Natural killer cell treated with Interleukin-12 subunit alpha and Interleukin-12 subunit beta and Interleukin-15 and Interleukin-18, amount 100 ng/mL, for 72 hours (primary cell): ENCODE results near the gene PNKD. TPM values are rescaled to one million over a fixed set of nuclear protein-coding genes. Genes with fewer than 3 reads are reported as not detected.

Source experiments
- ATAC-seq, 2 donors: fragments of 150-1000 bp; cut with Tn5 transposase in 1 of 2; sonication (Bioruptor Pico), chemical (Tn5 transposase) in 1 of 2; 2 replicates each; pipeline ENCODE4 v1.10.0; 2021
- DNase-seq: peaks from one replicate; pipeline ENCODE4 v3.0.0; 2022; ENCODE audit warnings: low spot score
- H3K27ac Mint-ChIP-seq, 2 donors: 1 replicate in 1 of 2; 2 replicates in 1 of 2; pipeline ENCODE4 v1.8.0; 2022; ENCODE audit warnings: mixed read lengths in 2 of 2, mild to moderate bottlenecking in 1 of 2, moderate library complexity in 1 of 2
- H3K27me3 Mint-ChIP-seq, 2 donors: 1 replicate in 1 of 2; 2 replicates in 1 of 2; pipeline ENCODE4 v1.8.0; 2022; ENCODE audit warnings: mixed read lengths in 2 of 2
- H3K36me3 Mint-ChIP-seq: one replicate; pipeline ENCODE4 v1.8.0; 2022; ENCODE audit warnings: mixed read lengths
- H3K4me1 Mint-ChIP-seq, 2 donors: 1 replicate in 1 of 2; 2 replicates in 1 of 2; pipeline ENCODE4 v1.8.0; 2022; ENCODE audit warnings: low read depth in 2 of 2, mixed read lengths in 2 of 2, mild to moderate bottlenecking in 1 of 2
- H3K4me3 Mint-ChIP-seq: one replicate; pipeline ENCODE4 v1.8.0; 2022; ENCODE audit warnings: mixed read lengths
- H3K9me3 Mint-ChIP-seq: 2 replicates; pipeline ENCODE4 v1.8.0; 2022; ENCODE audit warnings: mixed read lengths
- total RNA-seq, 2 donors: library from RNA; stranded (reverse); gene quantifications; one replicate each; pipeline ENCODE4 v1.2.3, GENCODE V29; 2022

Gene PNKD
- total RNA-seq, 2 donors from 2014 or later = 20.6 to 22.0 TPM

DNA sequence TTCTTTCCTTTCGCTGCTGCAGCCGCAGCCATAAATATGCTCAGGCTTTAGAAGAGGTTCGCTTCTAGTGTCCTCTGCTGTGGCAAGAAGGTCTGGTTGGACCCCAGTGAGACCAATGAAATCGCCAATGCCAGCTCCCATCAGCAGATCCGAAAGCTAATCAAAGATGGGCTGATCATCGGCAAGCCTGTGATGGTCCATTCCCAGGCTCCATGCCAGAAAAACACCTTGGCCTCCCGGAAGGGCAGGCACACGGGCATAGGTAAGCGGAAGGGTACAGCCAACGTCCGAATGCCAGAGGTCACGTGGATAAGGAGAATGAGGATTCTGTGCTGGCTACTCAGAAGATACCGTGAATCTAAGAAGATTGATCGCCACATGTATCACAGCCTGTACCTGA, 83.7 kb downstream of the PNKD start:
- H3K9me3 Mint-ChIP-seq = peaks cover 4% of the 10 kb centered on the region
- H3K36me3 Mint-ChIP-seq = peaks cover 7% of the 10 kb centered on the region
- H3K4me1 Mint-ChIP-seq = no peaks in the 10 kb centered on the region
- DNase-seq (no peak), ATAC-seq (no peak)
- H3K4me3 Mint-ChIP-seq = no peak overlapping the region
- peaks cover 0 to 2% of the 10 kb centered on the region in 2 donors for H3K27me3 Mint-ChIP-seq
- H3K27ac Mint-ChIP-seq = no peak overlapping the region

DNA sequence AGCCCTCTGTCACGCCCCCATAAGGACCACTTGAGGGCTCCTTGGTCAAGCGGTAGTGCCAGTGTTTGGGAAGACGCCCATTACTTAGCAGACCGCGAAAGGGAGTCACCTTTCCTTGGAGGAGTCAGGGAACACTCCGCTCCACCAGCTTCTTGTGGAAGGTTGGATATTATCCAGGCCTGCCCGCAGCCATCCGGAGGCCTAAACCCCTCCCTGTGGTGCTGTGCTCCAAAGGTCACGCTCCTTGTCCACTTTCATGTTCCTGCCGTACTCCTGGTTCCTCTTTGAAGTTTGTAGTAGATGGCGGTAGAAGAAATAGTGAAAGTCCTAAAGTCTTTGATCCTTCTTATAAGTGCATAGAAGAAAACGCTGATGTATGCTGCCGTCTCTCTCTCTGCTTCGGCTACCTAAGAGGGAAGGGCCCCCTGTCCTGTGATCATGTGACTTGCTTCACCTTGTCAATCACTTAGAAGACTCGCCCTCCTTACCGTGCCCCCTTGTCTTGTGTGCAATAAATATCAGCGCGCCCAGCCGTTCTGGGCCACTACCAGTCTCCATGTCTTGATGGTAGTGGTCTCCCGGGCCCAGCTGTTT, 84.6 kb downstream of the PNKD start:
- H3K9me3 Mint-ChIP-seq = peaks cover 4% of the 10 kb centered on the region

DNA sequence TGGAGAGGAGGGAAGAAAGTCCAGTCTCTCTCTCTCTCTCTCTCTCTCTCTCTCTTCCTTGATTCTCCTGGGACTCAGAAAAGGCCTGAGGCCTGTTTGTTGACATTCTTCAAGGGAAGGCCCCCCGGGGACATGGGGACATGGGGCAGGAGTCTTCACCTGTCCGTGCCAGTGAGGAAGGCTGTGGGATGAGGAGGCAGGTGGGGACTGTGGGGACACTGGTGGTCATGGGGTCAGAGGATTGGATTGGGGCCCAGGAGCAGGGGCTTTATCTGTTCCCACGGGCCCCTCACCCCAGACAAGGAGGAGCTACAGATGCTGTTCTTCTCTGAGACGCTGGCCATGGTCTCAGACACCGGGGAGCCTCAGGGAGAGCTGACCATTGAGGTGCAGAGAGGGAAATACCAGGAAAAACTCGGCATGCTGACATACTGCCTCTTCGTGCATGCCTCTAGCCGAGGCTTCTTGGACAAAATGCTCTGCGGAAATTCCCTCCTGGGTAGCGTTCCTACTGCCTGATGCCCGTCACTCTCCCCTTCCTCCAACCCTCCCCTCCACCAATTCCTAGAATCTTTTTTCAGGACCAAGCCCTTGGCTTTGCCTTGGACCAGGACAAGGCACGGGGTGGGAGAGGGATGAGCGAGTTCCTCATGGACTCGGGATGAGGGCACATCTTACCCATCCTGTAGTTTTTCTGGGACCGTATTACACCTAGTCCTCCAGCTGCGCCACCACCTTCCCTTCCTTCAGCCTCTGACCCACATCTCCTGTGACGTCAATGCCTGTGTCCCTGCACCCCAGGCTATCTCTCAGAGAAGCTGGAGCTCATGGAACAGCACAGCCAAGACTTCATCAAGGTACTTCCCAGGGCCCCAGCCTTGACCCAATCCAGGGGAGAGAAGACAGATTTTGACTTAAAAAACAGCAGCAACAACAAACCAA, 87.2 kb downstream of the PNKD start:
- ATAC-seq = peak in 1 of 2 donors; percentile 36
- Mint-ChIP-seq H3K4me1 (no peaks in the 10 kb centered on the region), H3K27me3 (no peaks in the 10 kb centered on the region), H3K36me3 (no peaks in the 10 kb centered on the region), H3K4me3 (no peak overlapping the region), H3K27ac (no peak overlapping the region), H3K9me3 (no peaks in the 10 kb centered on the region)
- DNase-seq = no peak

More for the DNA sequence above, 84.6 kb downstream of the PNKD start:
- H3K27ac Mint-ChIP-seq = no peak overlapping the region
- no peaks in the 10 kb centered on the region for H3K4me1 Mint-ChIP-seq
- H3K36me3 Mint-ChIP-seq = peaks cover 7% of the 10 kb centered on the region
- ATAC-seq (no peak), DNase-seq (no peak)
- H3K4me3 Mint-ChIP-seq = no peak overlapping the region
- no peaks in the 10 kb centered on the region for H3K27me3 Mint-ChIP-seq

DNA sequence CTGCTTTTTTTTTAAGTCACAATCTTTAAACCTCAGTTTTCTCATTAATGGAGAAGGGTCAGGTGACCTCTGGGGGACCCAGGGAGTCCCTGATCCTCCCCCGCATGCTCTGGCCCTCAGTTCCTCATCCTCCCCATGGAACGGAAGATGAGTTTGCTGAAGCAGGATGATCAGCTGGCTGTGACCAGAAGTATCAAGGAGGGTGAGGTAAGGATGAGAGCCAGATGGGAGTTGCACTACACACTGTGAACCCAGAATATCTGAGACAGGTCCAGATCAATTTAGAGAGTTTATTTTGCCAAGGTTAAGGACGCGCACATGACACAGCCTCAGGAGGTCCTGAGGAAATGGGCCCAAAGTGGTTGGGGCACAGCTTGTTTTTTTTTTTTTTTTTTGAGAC, 90.1 kb downstream of the PNKD start:
- H3K9me3 Mint-ChIP-seq = no peaks in the 10 kb centered on the region
- H3K27me3 Mint-ChIP-seq = no peaks in the 10 kb centered on the region
- DNase-seq (no peak), ATAC-seq (no peak)
- H3K27ac Mint-ChIP-seq = no peak overlapping the region
- H3K36me3 Mint-ChIP-seq = no peaks in the 10 kb centered on the region
- H3K4me3 Mint-ChIP-seq = no peak overlapping the region
- H3K4me1 Mint-ChIP-seq = no peaks in the 10 kb centered on the region

DNA sequence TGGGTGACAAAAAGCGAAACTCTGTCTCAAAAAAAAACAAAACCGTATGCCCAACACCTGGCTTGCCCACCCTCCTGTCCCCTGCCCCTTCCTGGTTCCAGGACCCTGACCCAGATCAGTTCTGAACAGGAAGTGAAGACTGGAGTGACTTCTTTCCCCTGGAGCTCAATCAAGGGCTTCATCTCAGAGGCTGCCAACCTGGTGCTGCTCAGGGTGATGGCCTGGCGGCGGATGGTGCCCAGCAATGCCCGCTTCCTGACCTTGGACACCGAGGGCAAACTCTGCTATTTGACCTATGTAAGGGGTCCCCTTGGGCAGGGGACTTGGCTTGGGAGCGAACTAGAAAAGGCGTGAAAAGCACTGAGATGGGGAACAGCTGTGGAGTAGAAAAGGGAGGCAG, 92.3 kb downstream of the PNKD start:
- no peaks in the 10 kb centered on the region for H3K36me3 Mint-ChIP-seq
- no peak for ATAC-seq
- no peaks in the 10 kb centered on the region for H3K27me3 Mint-ChIP-seq
- no peaks in the 10 kb centered on the region for H3K4me1 Mint-ChIP-seq
- no peak overlapping the region for H3K27ac Mint-ChIP-seq
- no peak overlapping the region for H3K4me3 Mint-ChIP-seq
- no peaks in the 10 kb centered on the region for H3K9me3 Mint-ChIP-seq
- DNase-seq = no peak

DNA sequence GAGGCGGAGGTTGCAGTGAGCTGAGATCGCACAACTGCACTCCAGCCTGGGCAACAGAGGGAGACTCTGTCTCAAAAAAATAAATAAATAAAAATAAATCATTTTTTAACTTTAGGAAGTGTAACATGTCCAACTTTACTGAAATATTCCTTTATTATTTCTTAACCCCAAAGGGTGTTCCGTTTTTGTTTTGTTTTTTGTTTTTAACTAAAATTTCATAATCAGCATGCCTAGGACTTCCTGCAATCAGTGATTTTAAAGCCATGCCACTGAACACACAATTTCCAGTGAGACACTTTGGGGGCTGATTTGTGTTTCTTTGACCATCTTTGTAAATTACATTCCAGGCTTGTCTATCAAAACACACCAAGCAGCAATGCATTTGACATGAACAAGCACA, 93.4 kb downstream of the PNKD start:
- Mint-ChIP-seq H3K4me1 (peaks cover 0 to 3% of the 10 kb centered on the region in 2 donors), H3K27ac (no peak overlapping the region), H3K9me3 (no peaks in the 10 kb centered on the region), H3K4me3 (no peak overlapping the region), H3K27me3 (no peaks in the 10 kb centered on the region), H3K36me3 (no peaks in the 10 kb centered on the region)
- no peak for DNase-seq
- ATAC-seq = no peak

DNA sequence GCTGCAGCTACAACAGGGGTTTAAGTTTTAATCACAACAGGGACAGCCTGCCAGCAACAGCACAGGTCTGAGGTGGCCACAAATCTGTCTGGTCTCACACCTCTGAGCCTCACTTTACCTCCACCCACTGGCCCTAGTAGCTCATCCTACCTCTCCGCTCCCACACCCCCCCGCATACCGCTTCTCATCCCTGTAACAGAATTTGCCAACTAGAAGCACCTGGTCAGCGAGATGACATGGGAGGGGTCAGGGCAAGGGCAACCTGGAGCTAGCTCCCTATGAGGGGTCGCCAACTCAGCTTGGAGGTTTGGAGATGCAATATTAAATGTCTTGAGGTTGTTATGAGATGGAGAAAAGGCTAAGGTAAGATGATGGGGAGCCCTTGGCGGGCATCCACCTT, 93.9 kb downstream of the PNKD start:
- ATAC-seq (no peak), DNase-seq (no peak)
- Mint-ChIP-seq H3K27ac (no peak overlapping the region), H3K9me3 (no peaks in the 10 kb centered on the region), H3K27me3 (no peaks in the 10 kb centered on the region), H3K4me1 (peaks cover 0 to 3% of the 10 kb centered on the region in 2 donors), H3K36me3 (no peaks in the 10 kb centered on the region), H3K4me3 (no peak overlapping the region)

DNA sequence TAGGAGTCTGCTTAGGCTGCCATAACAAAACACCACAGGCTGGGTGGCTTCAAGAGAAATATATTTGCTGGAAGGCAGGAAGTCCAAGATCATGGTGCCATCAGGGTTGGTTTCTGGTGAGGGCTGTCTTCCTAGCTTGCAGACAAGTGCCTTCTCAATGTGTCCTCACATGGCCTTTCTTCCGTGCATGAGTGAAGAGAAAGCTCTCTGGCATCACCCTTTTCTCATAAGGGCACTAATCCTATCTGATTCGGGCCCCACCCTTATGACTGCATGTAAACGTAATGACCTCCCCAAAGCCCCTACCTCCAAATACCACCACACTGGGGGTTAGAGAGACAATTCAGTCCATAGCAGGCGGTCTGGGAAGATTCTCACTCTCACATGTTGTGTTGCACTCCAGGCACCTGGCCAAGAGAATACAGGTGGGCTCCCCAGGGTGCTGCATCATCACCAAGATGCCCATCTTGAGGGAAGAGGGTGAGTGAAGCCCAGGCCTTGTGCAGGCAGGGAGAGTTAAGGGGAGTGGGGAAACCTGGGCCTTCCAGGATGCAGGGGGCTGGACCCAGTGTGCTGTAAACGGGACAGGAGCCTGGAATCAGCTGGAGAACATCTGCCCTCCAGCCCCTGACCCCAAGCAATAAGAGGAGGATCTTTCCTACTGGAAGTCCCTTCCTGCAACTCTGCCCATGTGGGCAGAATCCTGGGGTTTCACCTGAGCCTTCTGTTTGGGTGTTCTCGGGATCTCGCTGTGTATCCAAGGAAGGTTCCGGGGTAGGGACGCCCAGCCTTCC, 96.5 kb downstream of the PNKD start:
- ATAC-seq (no peak), DNase-seq (no peak)
- H3K36me3 Mint-ChIP-seq = no peaks in the 10 kb centered on the region
- H3K27ac Mint-ChIP-seq = peak overlapping the region; percentile 64 to 76
- H3K27me3 Mint-ChIP-seq = no peaks in the 10 kb centered on the region
- H3K4me1 Mint-ChIP-seq = peaks cover 0 to 11% of the 10 kb centered on the region in 2 donors
- no peaks in the 10 kb centered on the region for H3K9me3 Mint-ChIP-seq
- peak overlapping the region; percentile 79 for H3K4me3 Mint-ChIP-seq

DNA sequence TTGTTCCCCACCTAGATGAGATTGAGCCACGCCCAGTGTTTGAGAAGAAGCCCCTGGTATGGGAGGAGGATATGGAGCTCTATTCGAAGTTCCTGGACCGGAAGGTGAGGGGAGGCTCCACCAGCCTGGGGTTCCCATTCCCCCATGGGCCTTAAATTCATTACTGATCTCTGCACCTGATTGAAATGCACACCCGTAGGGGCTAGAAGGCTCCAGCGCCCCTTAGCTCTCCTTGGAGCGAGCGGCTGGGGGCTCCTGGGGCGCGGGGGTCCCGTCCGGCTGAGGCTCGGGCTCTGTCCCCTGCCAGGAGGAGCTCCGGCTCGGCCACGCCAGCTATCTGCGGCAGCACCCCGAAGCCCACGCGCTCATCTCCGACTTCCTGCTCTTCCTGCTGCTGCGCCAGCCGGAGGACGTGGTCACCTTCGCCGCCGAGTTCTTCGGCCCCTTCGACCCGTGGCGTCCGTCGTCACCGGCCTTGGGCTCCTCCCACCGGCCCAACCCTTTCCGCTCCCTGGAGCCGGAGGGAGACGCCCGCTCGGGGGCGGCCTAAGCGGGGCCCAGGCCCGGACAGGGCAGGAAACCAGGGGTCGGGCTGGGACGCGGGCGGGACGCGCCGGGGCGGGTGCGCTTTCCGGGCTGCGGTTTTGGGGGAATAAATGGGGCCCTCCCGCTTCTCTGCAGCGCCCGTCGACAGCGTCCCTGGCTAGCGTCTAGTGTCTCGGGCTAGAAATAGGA, 97.3 kb downstream of the PNKD start:
- H3K4me1 Mint-ChIP-seq = peaks cover 0 to 11% of the 10 kb centered on the region in 2 donors
- H3K36me3 Mint-ChIP-seq = no peaks in the 10 kb centered on the region
- H3K9me3 Mint-ChIP-seq = no peaks in the 10 kb centered on the region
- DNase-seq = peak; percentile 96
- no peaks in the 10 kb centered on the region for H3K27me3 Mint-ChIP-seq
- ATAC-seq = peak; percentile 98 to 99
- peak overlapping the region; percentile 64 to 76 for H3K27ac Mint-ChIP-seq
- H3K4me3 Mint-ChIP-seq = peak overlapping the region; percentile 79

DNA sequence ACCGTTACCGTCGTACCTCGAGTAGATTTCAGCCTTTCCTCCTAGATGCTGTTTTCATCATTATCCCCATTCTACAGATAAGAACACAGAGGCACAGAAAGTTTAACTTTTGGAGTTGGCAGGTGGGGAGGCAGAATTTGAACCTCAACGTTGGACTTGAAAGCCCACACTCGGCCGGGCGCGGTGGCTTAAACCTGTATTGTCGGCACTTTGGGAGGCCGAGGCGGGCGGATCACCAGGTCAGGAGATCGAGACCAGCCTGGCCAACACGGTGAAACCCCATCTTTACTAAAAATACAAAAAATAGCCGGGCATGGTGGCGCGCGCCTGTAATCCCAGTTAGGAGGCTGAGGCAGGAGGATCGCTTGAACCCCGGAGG, 97.8 kb downstream of the PNKD start:
- no peak for DNase-seq
- Mint-ChIP-seq H3K4me3 (peak overlapping the region; percentile 79), H3K9me3 (no peaks in the 10 kb centered on the region), H3K27me3 (no peaks in the 10 kb centered on the region), H3K27ac (peak overlapping the region; percentile 64 to 76), H3K36me3 (no peaks in the 10 kb centered on the region), H3K4me1 (peaks cover 0 to 11% of the 10 kb centered on the region in 2 donors)
- ATAC-seq = no peak

DNA sequence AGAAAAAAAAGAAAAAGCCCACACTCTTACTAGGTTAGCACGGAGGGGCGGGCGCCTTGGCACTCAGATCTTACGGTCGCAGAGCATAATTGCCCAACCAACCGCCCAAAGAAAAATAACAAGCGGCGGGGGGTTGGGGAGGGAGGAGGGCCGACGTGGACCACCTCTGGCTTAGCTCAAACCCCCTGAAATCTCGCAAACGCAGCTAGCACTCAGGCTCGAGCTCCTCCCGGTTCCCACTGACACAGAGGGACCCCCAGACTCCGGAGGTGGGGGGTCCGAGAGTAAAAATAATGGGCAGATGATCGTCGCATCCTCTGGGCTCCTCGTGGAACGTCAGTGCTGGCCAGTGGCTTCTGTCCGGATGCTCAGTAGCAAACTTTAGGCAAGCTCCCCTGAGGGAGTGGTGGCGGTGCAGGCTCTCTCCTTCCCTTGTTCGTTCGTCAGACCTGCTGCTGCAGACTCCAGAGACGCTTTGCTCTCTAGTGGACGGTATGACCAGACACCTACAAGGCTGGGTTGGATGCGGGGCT, 98.4 kb downstream of the PNKD start:
- H3K9me3 Mint-ChIP-seq = no peaks in the 10 kb centered on the region
- DNase-seq = no peak
- no peaks in the 10 kb centered on the region for H3K36me3 Mint-ChIP-seq
- peak overlapping the region; percentile 42 for H3K4me3 Mint-ChIP-seq
- H3K27ac Mint-ChIP-seq = peak overlapping the region; percentile 64 to 76
- ATAC-seq = no peak
- peaks cover 0 to 11% of the 10 kb centered on the region in 2 donors for H3K4me1 Mint-ChIP-seq
- no peaks in the 10 kb centered on the region for H3K27me3 Mint-ChIP-seq

DNA sequence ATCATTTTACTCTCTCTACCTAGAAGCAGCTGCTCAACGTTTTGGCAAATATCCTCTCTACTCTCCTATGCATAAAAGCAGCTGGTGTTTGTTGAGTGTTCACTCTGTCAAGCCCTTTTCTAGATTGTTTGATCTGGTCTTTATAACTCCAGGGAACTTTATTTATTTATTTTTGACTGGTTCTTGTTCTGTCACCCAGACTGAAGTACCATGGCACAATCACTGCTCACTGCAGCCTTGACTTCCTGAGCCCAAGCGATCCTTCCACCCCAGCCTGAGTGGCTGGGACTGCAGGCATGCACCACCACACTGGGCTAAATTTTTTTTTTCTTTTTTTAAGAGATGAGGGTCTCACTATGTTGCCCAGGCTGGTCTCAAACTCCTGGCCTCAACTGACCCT, 99.0 kb downstream of the PNKD start:
- Mint-ChIP-seq H3K27me3 (no peaks in the 10 kb centered on the region), H3K27ac (peak overlapping the region; percentile 64 to 76), H3K4me3 (peak overlapping the region; percentile 42), H3K36me3 (no peaks in the 10 kb centered on the region), H3K4me1 (peaks cover 0 to 11% of the 10 kb centered on the region in 2 donors), H3K9me3 (no peaks in the 10 kb centered on the region)
- DNase-seq (no peak), ATAC-seq (no peak)

DNA sequence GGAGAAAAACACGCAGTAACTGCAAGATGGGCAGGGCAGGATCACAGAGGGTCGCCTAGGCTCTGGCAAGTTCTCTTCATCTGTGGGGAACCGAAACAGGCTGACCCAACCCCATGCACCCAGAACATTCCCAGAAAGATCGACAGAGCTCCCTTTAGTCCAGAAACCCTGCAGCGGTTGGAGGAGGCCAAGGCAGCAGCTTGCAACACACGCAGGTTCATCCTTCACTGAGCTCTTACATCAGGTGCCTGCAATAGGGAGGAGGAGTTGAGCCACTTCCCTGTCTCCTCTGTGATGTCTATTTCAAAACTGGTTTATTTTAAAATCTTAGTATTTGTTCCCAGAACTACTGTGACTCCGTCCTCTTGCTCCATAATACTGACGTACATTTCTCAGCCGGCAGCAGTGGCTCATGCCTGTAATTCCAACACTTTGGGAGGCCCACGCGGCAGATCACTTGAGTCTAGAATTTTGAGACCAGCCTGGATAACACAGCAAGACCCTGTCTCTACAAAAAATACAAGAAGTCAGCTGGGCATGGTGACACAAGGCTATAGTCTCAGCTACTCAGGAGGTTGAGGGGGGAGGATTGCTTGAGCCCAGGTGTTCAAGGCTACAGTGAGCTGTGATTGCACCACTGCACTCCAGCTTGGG, 100.2 kb downstream of the PNKD start:
- no peaks in the 10 kb centered on the region for H3K9me3 Mint-ChIP-seq
- no peak for DNase-seq
- no peaks in the 10 kb centered on the region for H3K36me3 Mint-ChIP-seq
- H3K27me3 Mint-ChIP-seq = no peaks in the 10 kb centered on the region
- H3K4me1 Mint-ChIP-seq = peaks cover 0 to 11% of the 10 kb centered on the region in 2 donors
- H3K27ac Mint-ChIP-seq = no peak overlapping the region
- H3K4me3 Mint-ChIP-seq = no peak overlapping the region
- ATAC-seq = no peak
